HepG2 (cell line): Measurements from ENCODE around the gene RBBP8NL. TPM values are rescaled to one million over a fixed set of nuclear protein-coding genes. Genes with fewer than 3 reads are reported as not detected.

Source experiments
- FOSL1 ChIP-seq: sonication (generic); formaldehyde crosslinking; IDR thresholded peaks from 2 replicates; pipeline ENCODE4 v1.9.0; 2021; ENCODE audit warnings: missing genetic modification reagents, borderline replicate concordance
- GATA4 ChIP-seq: sonication (generic); IDR thresholded peaks from 2 replicates; pipeline ENCODE4 v1.6.1; 2016; ENCODE audit warnings: antibody characterized with exemption, low read depth, borderline replicate concordance
- KAT7 ChIP-seq: IDR thresholded peaks from 2 replicates; pipeline ENCODE4 v1.6.1; 2018; ENCODE audit warnings: borderline replicate concordance, missing compliant biosample characterization
- NPAS2 ChIP-seq: sonication (generic); formaldehyde crosslinking; IDR thresholded peaks from 2 replicates; pipeline ENCODE4 v1.8.0; 2022; ENCODE audit warnings: mild to moderate bottlenecking, missing genetic modification reagents, borderline replicate concordance
- NRL ChIP-seq: sonication (generic); formaldehyde crosslinking; IDR thresholded peaks from 2 replicates; pipeline ENCODE4 v1.5.0; 2020; ENCODE audit warnings: missing genetic modification reagents, mild to moderate bottlenecking, moderate library complexity, borderline replicate concordance
- POGK ChIP-seq: sonication (generic); formaldehyde crosslinking; conservative IDR thresholded peaks from 2 replicates; pipeline ENCODE4 v1.8.0; 2022; ENCODE audit warnings: mild to moderate bottlenecking, moderate library complexity, missing genetic modification reagents
- ZBTB39 ChIP-seq: sonication (generic); formaldehyde crosslinking; IDR thresholded peaks from 2 replicates; pipeline ENCODE4 v1.5.0; 2020; ENCODE audit warnings: missing genetic modification reagents
- ZNF33B ChIP-seq: sonication (generic); formaldehyde crosslinking; IDR thresholded peaks from 2 replicates; pipeline ENCODE4 v1.5.1; 2020; ENCODE audit warnings: mild to moderate bottlenecking, missing genetic modification reagents
- ZNF746 ChIP-seq: sonication (generic); formaldehyde crosslinking; IDR thresholded peaks from 2 replicates; pipeline ENCODE4 v1.8.0; 2022; ENCODE audit warnings: mild to moderate bottlenecking, missing genetic modification reagents
- ZNF75D ChIP-seq: sonication (generic); formaldehyde crosslinking; IDR thresholded peaks from 2 replicates; pipeline ENCODE4 v1.8.1; 2023; ENCODE audit warnings: missing genetic modification reagents, mild to moderate bottlenecking, borderline replicate concordance
- ZNF781 ChIP-seq: sonication (generic); formaldehyde crosslinking; IDR thresholded peaks from 2 replicates; pipeline ENCODE4 v1.5.1; 2020; ENCODE audit warnings: borderline replicate concordance, mild to moderate bottlenecking, missing genetic modification reagents; ENCODE audit errors: not compliant biosample characterization
- ZSCAN9 ChIP-seq: IDR thresholded peaks from 2 replicates; pipeline ENCODE4 v1.6.1; 2016; ENCODE audit warnings: borderline replicate concordance
- polyA plus RNA-seq, 8 experiments: library from polyadenylated mRNA; depleted of rRNA in 3 of 8; stranded (reverse) in 7 of 8; unstranded in 1 of 8; fragments of >200 nt; fragmentation: Illumina TruSeq in 4 of 8; extraction: Trizol in 4 of 8; gene quantifications; 2 replicates each; pipeline versions ENCODE4 v1.2.1 to v1.2.3, GENCODE V29; 2011 to 2016; ENCODE audit warnings: low read depth in 4 of 8, missing spikeins in 1 of 8, mixed read lengths in 1 of 8; ENCODE audit not compliant: insufficient read depth in 1 of 8
- total RNA-seq, 5 experiments: library from RNA; depleted of rRNA; stranded (reverse); fragments of >200 nt; fragmentation: Illumina TruSeq; extraction: Trizol; gene quantifications; 2 replicates each; pipeline ENCODE4 v1.2.3, GENCODE V29; 2016; ENCODE audit warnings: low read depth in 1 of 5
- TF ChIP-seq, protein P1 (sequence below): sonication (generic); formaldehyde crosslinking; IDR thresholded peaks from 2 replicates; pipeline ENCODE4 v1.8.0; 2022; ENCODE audit warnings: missing genetic modification reagents, mild to moderate bottlenecking, borderline replicate concordance
- TF ChIP-seq, protein P2 (sequence below): sonication (generic); formaldehyde crosslinking; IDR thresholded peaks from 2 replicates; pipeline ENCODE4 v1.4.0; 2020; ENCODE audit warnings: missing genetic modification reagents

The RBBP8NL gene
- total and polyA plus RNA-seq, 2 of the 13 experiments (the other 11 are each of a cell fraction or from before 2014, with no cell fraction given) = 0.69 to 0.86 TPM

- TF ChIP-seq, protein P1, sequence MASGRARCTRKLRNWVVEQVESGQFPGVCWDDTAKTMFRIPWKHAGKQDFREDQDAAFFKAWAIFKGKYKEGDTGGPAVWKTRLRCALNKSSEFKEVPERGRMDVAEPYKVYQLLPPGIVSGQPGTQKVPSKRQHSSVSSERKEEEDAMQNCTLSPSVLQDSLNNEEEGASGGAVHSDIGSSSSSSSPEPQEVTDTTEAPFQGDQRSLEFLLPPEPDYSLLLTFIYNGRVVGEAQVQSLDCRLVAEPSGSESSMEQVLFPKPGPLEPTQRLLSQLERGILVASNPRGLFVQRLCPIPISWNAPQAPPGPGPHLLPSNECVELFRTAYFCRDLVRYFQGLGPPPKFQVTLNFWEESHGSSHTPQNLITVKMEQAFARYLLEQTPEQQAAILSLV (CRISPR knock-in tag) = no peak
- 0 out of 2 replicates have a peak, but pooled peaks have one; percentile 0 for TF ChIP-seq FOSL1 (CRISPR knock-in tag)
- TF ChIP-seq, protein P2, sequence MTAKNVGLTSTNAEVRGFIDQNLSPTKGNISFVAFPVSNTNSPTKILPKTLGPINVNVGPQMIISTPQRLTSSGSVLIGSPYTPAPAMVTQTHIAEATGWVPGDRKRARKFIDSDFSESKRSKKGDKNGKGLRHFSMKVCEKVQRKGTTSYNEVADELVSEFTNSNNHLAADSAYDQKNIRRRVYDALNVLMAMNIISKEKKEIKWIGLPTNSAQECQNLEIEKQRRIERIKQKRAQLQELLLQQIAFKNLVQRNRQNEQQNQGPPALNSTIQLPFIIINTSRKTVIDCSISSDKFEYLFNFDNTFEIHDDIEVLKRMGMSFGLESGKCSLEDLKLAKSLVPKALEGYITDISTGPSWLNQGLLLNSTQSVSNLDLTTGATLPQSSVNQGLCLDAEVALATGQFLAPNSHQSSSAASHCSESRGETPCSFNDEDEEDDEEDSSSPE (CRISPR knock-in tag) = no peak
- TF ChIP-seq ZNF781 = peak; percentile 25
- no peak for TF ChIP-seq ZNF33B (CRISPR knock-in tag)
- 0 out of 2 replicates have a peak, but pooled peaks have one; percentile 15 for TF ChIP-seq ZBTB39 (CRISPR knock-in tag)
- no peak for TF ChIP-seq KAT7 (CRISPR knock-in tag)
- TF ChIP-seq GATA4 = no peak
- TF ChIP-seq ZSCAN9 = no peak
- TF ChIP-seq ZNF75D = no peak
- 0 out of 2 replicates have a peak, but pooled peaks have one; percentile 17 for TF ChIP-seq ZNF746 (CRISPR knock-in tag)
- TF ChIP-seq NRL (CRISPR knock-in tag) = no peak
- TF ChIP-seq POGK (CRISPR knock-in tag) = peak; percentile 68; the same call in 1 of the 2 replicates
- TF ChIP-seq NPAS2 (CRISPR knock-in tag) = no peak
These were observed 21.3 kb downstream of the RBBP8NL start (continued) for GRCh38 chr20:62405981-62406513.
